Endothelial cell of umbilical vein (primary cell): ENCODE measurements around the gene ATXN2L. TPM values are rescaled to one million over a fixed set of nuclear protein-coding genes. Genes with fewer than 3 reads are reported as not detected.

Source experiments
- BruUV-seq: library from RNA; stranded (reverse); fragments of 400-500 nt; replicated peaks from 2 replicates; lab custom pipeline; 2021; lab: Mats Ljungman, UMichigan
- CTCF ChIA-PET: fragments of 300-600, 350-600 bp; sonication (Branson Sonifier 250); formaldehyde crosslinking; loops from one replicate; lab custom pipeline; 2021; ENCODE audit warnings: antibody characterized with exemption, inconsistent platforms; lab: Charles Lee
- POLR2A ChIA-PET: fragments of 300-600, 350-600 bp; sonication (Branson Sonifier 250); formaldehyde crosslinking; loops from one replicate; lab custom pipeline; 2021; ENCODE audit warnings: antibody characterized with exemption, inconsistent platforms; lab: Charles Lee
- DNase-seq: peaks from one replicate; pipeline ENCODE4 v3.0.0-alpha.2; 2011; ENCODE audit warnings: low read depth, low spot score
- FAIRE-seq: peaks from 2 replicates; lab custom pipeline; 2011; peaks lifted over from hg19 to GRCh38; lab: Jason Lieb, UNC
- H2AFZ ChIP-seq: 2 replicates; pipeline ENCODE4 v1.6.0; 2012; ENCODE audit warnings: low read depth, low read length, control low read depth, inconsistent platforms
- H3K27ac ChIP-seq: 2 replicates; pipeline ENCODE4 v1.5.1; 2011; ENCODE audit warnings: low read depth, mild to moderate bottlenecking, control low read depth, low read length, moderate library complexity; ENCODE audit not compliant: insufficient read depth
- H3K27me3 ChIP-seq, 2 experiments: 2 replicates each; pipeline versions ENCODE4 v1.6.0 to v1.6.1; 2011; ENCODE audit warnings: low read length in 2 of 2, mixed read lengths in 1 of 2; ENCODE audit not compliant: control insufficient read depth in 2 of 2, insufficient read depth in 2 of 2
- H3K36me3 ChIP-seq, 2 experiments: 2 replicates in 1 of 2; 3 replicates in 1 of 2; pipeline ENCODE4 v1.5.1; 2011; ENCODE audit warnings: low read length in 2 of 2, mild to moderate bottlenecking in 1 of 2, moderate library complexity in 1 of 2; ENCODE audit not compliant: control insufficient read depth in 2 of 2, insufficient read depth in 2 of 2; ENCODE audit errors: extremely low read depth in 1 of 2
- H3K4me1 ChIP-seq: 3 replicates; pipeline ENCODE4 v1.5.1; 2011; ENCODE audit warnings: mild to moderate bottlenecking, low read length; ENCODE audit not compliant: control insufficient read depth, insufficient read depth; ENCODE audit errors: extremely low read depth
- H3K4me2 ChIP-seq: 2 replicates; pipeline ENCODE4 v1.6.1; 2011; ENCODE audit warnings: low read length, control low read depth, mixed read lengths; ENCODE audit not compliant: insufficient read depth
- H3K4me3 ChIP-seq, 3 experiments: fragments of 200-600 bp in 1 of 3; sonication (generic), shearing (Covaris generic) in 1 of 3; replicated peaks in 1 of 3; 2 replicates each; pipeline ENCODE4 v1.5.1; 2011 to 2016; ENCODE audit warnings: control low read depth in 3 of 3, low read length in 3 of 3, mild to moderate bottlenecking in 2 of 3, inconsistent platforms in 1 of 3, low read depth in 1 of 3, moderate library complexity in 1 of 3; ENCODE audit not compliant: insufficient read depth in 1 of 3
- H3K79me2 ChIP-seq: 2 replicates; pipeline ENCODE4 v1.6.0; 2012; ENCODE audit warnings: low read length, inconsistent platforms; ENCODE audit not compliant: control insufficient read depth, insufficient read depth
- H3K9ac ChIP-seq: replicated peaks from 2 replicates; pipeline ENCODE3; 2011; ENCODE audit warnings: low read length, control low read depth; ENCODE audit not compliant: insufficient read depth; ENCODE audit errors: extremely low read depth
- H3K9me1 ChIP-seq: replicated peaks from 3 replicates; pipeline ENCODE4 v1.6.0; 2011; ENCODE audit warnings: mild to moderate bottlenecking, low read length; ENCODE audit not compliant: control insufficient read depth, insufficient read depth; ENCODE audit errors: extremely low read depth
- H3K9me3 ChIP-seq: replicated peaks from 2 replicates; pipeline ENCODE4 v1.5.1; 2012; ENCODE audit warnings: low read length, inconsistent platforms; ENCODE audit not compliant: control insufficient read depth, insufficient read depth
- H4K20me1 ChIP-seq: replicated peaks from 2 replicates; pipeline ENCODE3; 2011; ENCODE audit warnings: mild to moderate bottlenecking, low read length; ENCODE audit not compliant: control insufficient read depth, insufficient read depth; ENCODE audit errors: extremely low read depth
- EZH2 ChIP-seq: IDR thresholded peaks from 2 replicates; pipeline ENCODE4 v1.6.1; 2012; ENCODE audit warnings: borderline replicate concordance, low read depth, mild to moderate bottlenecking, moderate library complexity, low read length, inconsistent platforms; ENCODE audit not compliant: severe bottlenecking
- FOS ChIP-seq: IDR thresholded peaks from 2 replicates; pipeline ENCODE4 v1.6.1; 2011; ENCODE audit warnings: mild to moderate bottlenecking, low read length, moderate library complexity, borderline replicate concordance; ENCODE audit not compliant: insufficient read depth
- GATA2 ChIP-seq: IDR thresholded peaks from 2 replicates; pipeline ENCODE4 v1.7.0; 2011; ENCODE audit warnings: low read depth, mild to moderate bottlenecking, moderate library complexity, mixed read lengths, low read length; ENCODE audit not compliant: insufficient read length, insufficient read depth
- JUN ChIP-seq: IDR thresholded peaks from 2 replicates; pipeline ENCODE4 v1.6.1; 2011; ENCODE audit warnings: borderline replicate concordance, low read depth; ENCODE audit not compliant: insufficient read length, insufficient read depth
- MYC ChIP-seq: IDR thresholded peaks from one replicate; pipeline ENCODE4 v1.6.1; 2011; ENCODE audit warnings: mild to moderate bottlenecking, low read depth, low read length
- POLR2A ChIP-seq: IDR thresholded peaks from 2 replicates; pipeline ENCODE4 v1.6.1; 2012; ENCODE audit warnings: low read depth, mild to moderate bottlenecking, control low read depth, low read length
- POLR2AphosphoS5 ChIP-seq: IDR thresholded peaks from 2 replicates; pipeline ENCODE4 v1.6.1; 2012; ENCODE audit warnings: low read depth, mild to moderate bottlenecking, control low read depth, low read length, moderate library complexity; ENCODE audit not compliant: insufficient read depth
- dilution Hi-C: fragments of 300-500 bp; cut with MboI; formaldehyde crosslinking; loops from one replicate; pipeline ENCODE4 v1.15.0; 2019; ENCODE audit warnings: low sequenced_read_pairs; ENCODE audit not compliant: extremely low pct_ligation_motif_present
- intact Hi-C: fragments of 100-400 bp; cut with micrococcal nuclease; formaldehyde crosslinking; loops from one replicate; pipeline ENCODE4 v1.10.0; 2022
- polyA plus RNA-seq, 4 experiments: library from polyadenylated mRNA; depleted of rRNA in 3 of 4; stranded (reverse) in 3 of 4; unstranded in 1 of 4; fragments of >200 nt; gene quantifications; 2 replicates each; pipeline versions ENCODE4 v1.2.1 to v1.2.3, GENCODE V29; 2011 to 2012; ENCODE audit warnings: missing spikeins in 1 of 4
- total RNA-seq: library from RNA; stranded (reverse); gene quantifications from 2 replicates; pipeline ENCODE4 v1.2.3, GENCODE V29; 2021
- TF ChIP-seq, protein P1 (sequence below): IDR thresholded peaks from 2 replicates; pipeline ENCODE4 v1.6.1; 2011; ENCODE audit not compliant: insufficient read depth, insufficient read length
- TF ChIP-seq, protein P2 (sequence below), 2 donors: IDR thresholded peaks; 1 replicate in 1 of 2; 2 replicates in 1 of 2; pipeline ENCODE4 v1.5.1; 2011; ENCODE audit warnings: low read length in 2 of 2, mild to moderate bottlenecking in 2 of 2, moderate library complexity in 2 of 2, control low read depth in 1 of 2, inconsistent platforms in 1 of 2, low read depth in 1 of 2; ENCODE audit not compliant: insufficient read depth in 1 of 2; ENCODE audit errors: extremely low read depth in 1 of 2

The ATXN2L gene
- total and polyA plus RNA-seq, 2 donors (not counting 3 experiments of a cell fraction or from before 2014, with no cell fraction given), result 59.0 to 208 TPM

DNA sequence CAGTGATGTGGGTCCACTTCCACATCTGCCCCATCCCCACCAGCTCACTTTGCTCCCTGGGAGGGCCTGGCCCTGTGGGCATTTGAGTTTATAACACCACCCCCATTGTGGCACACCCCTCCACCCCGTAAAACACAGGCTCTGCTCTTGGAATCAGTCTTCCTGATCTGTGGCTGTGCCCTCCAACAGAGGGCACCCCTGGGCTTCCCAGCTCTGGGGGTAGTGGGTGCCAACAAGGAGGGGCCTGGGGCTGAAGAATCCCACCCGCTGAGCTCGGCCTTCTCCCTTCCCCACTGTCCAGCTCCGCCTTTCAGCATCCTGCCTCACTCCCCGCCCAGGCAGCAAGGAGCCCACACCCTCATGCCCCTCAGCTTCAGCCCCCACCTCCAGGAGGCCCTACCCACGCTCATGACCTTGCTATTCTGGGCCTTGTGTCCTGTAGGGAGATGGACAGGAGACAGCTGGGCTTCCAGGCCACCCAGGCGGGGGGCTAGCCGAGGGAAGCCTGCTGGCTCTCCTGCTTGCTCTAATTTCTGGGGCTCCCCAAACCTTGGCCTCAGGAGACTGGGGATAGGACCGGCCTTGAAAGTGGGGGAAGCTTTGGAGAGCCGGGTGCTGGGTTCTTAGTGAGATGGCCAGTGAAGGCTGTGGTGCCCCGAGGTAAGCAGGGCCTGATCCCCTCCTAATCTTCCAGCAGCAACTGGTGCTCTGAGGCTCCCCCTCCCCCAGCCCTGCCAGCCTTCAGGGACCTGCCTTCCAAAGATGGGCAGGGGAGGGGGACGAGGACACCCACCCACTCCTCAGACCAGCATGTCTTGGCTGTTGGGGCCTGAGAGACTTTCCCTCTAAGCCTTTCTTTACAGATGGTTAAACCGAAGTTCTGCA, 52.6 kb downstream of the ATXN2L start:
- no peaks in the 10 kb centered on the region for H3K9me3 ChIP-seq
- intact Hi-C loops, result no loop called here
- no peaks in the 10 kb centered on the region for H4K20me1 ChIP-seq
- H3K27me3 ChIP-seq, result no peaks in the 10 kb centered on the region
- no peak for DNase-seq
- H3K27ac ChIP-seq, result no peak overlapping the region
- FAIRE-seq, result no peak
- no peak overlapping the region for H3K9ac ChIP-seq
- BruUV-seq, result no TSS peak
- no peaks in the 10 kb centered on the region for H3K9me1 ChIP-seq
- no peak for TF ChIP-seq POLR2AphosphoS5
- H3K4me2 ChIP-seq, result no peak overlapping the region
- H3K4me3 ChIP-seq, result no peak overlapping the region
- peaks cover 7 to 23% of the 10 kb centered on the region in 2 experiments for H3K36me3 ChIP-seq
- no peak overlapping the region for H2AFZ ChIP-seq
- ChIA-PET CTCF (interaction anchor here (0.9 to 5.3 kb wide), 5 partner anchors 10 to 98 kb away, joined by 3 to 55 read pairs (median 4); partner anchors contain the start of genes SH2B1 and TUFM), POLR2A (interaction anchor here (1.0 kb wide), 1 partner anchor 12 kb away, joined by 3 read pairs; the partner anchor contains the start of gene SH2B1)
- no peaks in the 10 kb centered on the region for H3K79me2 ChIP-seq
- peaks cover 9% of the 10 kb centered on the region for H3K4me1 ChIP-seq
- dilution Hi-C loops, result no loop called here

DNA sequence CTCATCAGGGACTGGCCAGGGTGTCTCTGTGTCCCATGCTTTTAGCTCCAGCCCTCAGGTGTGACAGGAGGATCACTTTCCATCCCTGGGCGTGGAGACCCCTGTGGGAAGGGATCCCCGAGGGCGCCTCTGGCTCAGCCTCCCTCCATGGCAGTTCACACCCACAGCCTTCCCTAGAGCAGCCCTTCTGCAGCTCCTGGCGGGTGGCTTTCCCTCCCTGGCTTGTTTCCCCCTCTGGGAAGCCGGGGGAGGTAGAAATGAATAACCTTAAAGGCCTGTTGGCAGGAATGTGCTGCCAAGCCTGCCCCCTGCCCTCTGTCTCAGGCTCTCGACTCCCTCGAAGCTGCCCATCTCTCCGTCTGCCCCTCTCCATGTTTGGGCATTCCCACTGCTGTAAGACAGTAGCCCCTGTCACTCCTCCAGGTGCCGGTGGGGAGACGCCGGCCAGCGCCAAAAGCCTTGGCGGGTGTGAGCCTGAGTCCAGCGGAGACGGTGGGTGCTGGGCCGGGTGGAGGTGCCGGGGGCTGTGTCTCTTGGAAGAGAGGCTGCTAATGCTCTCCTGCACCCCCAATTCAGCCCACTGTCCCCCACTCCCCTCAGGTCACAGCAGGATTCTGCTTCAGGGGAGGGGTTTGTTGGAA, 53.3 kb downstream of the ATXN2L start:
- no peak overlapping the region for H3K4me2 ChIP-seq
- H3K36me3 ChIP-seq, result peaks cover 7 to 18% of the 10 kb centered on the region in 2 experiments
- H3K9me3 ChIP-seq, result no peaks in the 10 kb centered on the region
- H3K4me1 ChIP-seq, result peaks cover 12% of the 10 kb centered on the region
- H4K20me1 ChIP-seq, result no peaks in the 10 kb centered on the region
- H3K27me3 ChIP-seq, result no peaks in the 10 kb centered on the region
- POLR2A ChIA-PET, result no interaction called here
- no peak overlapping the region for H2AFZ ChIP-seq
- no peaks in the 10 kb centered on the region for H3K79me2 ChIP-seq
- H3K4me3 ChIP-seq, result no peak overlapping the region
- no peak overlapping the region for H3K9ac ChIP-seq
- CTCF ChIA-PET, result interaction anchor here (1.1 to 5.3 kb wide), 3 partner anchors 13 to 98 kb away, joined by 3 to 55 read pairs (median 3); no protein-coding TSS in a partner anchor
- H3K27ac ChIP-seq, result no peak overlapping the region
- dilution Hi-C loops (no loop called here), intact Hi-C loops (no loop called here)
- no peak for DNase-seq
- TF ChIP-seq, protein P1, sequence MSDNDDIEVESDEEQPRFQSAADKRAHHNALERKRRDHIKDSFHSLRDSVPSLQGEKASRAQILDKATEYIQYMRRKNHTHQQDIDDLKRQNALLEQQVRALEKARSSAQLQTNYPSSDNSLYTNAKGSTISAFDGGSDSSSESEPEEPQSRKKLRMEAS, result no peak
- TF ChIP-seq GATA2, result no peak
- no peak for TF ChIP-seq JUN
- TF ChIP-seq FOS, result no peak
- TF ChIP-seq, protein P2, sequence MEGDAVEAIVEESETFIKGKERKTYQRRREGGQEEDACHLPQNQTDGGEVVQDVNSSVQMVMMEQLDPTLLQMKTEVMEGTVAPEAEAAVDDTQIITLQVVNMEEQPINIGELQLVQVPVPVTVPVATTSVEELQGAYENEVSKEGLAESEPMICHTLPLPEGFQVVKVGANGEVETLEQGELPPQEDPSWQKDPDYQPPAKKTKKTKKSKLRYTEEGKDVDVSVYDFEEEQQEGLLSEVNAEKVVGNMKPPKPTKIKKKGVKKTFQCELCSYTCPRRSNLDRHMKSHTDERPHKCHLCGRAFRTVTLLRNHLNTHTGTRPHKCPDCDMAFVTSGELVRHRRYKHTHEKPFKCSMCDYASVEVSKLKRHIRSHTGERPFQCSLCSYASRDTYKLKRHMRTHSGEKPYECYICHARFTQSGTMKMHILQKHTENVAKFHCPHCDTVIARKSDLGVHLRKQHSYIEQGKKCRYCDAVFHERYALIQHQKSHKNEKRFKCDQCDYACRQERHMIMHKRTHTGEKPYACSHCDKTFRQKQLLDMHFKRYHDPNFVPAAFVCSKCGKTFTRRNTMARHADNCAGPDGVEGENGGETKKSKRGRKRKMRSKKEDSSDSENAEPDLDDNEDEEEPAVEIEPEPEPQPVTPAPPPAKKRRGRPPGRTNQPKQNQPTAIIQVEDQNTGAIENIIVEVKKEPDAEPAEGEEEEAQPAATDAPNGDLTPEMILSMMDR (IDR thresholded peaks at IDR 0.05; ENCODE audit: extremely low read depth in 1 of 2, insufficient read depth in 1 of 2, low read depth in 1 of 2, low read length in 2 of 2), result no peak
- TF ChIP-seq POLR2A, result no peak
- TF ChIP-seq MYC, result no peak
- no peak for TF ChIP-seq POLR2AphosphoS5
- no peak for TF ChIP-seq EZH2
- BruUV-seq, result no TSS peak
- no peak for FAIRE-seq
- H3K9me1 ChIP-seq, result no peaks in the 10 kb centered on the region
